GM19035 (cell line): ENCODE measurements around the gene PCNT.
"Not testable (repeated sequence)": the region's sequence is repeated elsewhere in the genome, so short reads cannot be mapped to it uniquely, and the experiment has no call there.

Source experiments
- ATAC-seq: cut with Tn5 transposase; IDR thresholded peaks from one replicate; pipeline ENCODE4 v1.9.1; 2021; ENCODE audit not compliant: unreplicated experiment

PCNT gene

GRCh38 chr21:46401186-46401910 is 77.4 kb downstream of the PCNT start:
- no peak for ATAC-seq

GRCh38 chr21:46402421-46402820 is 78.5 kb downstream of the PCNT start:
- no peak for ATAC-seq

GRCh38 chr21:46403234-46403811 is 79.4 kb downstream of the PCNT start:
- not testable (repeated sequence) for ATAC-seq

- no peak for ATAC-seq
These were observed 80.3 kb downstream of the PCNT start for GRCh38 chr21:46404306-46404705.

GRCh38 chr21:46406001-46406400 is 82.0 kb downstream of the PCNT start:
- ATAC-seq = no peak

GRCh38 chr21:46409641-46410406 is 85.9 kb downstream of the PCNT start:
- no peak for ATAC-seq

- no peak for ATAC-seq
These were observed 86.6 kb downstream of the PCNT start for GRCh38 chr21:46410516-46410915.

GRCh38 chr21:46411236-46411635 is 87.3 kb downstream of the PCNT start:
- ATAC-seq = no peak

- no peak for ATAC-seq
These were observed 87.7 kb downstream of the PCNT start for GRCh38 chr21:46411691-46412090.

- no peak for ATAC-seq
These were observed 88.8 kb downstream of the PCNT start for GRCh38 chr21:46412521-46413364.

GRCh38 chr21:46413365-46413696 is 89.4 kb downstream of the PCNT start:
- ATAC-seq = no peak

GRCh38 chr21:46414965-46415275 is 91.0 kb downstream of the PCNT start:
- no peak for ATAC-seq

GRCh38 chr21:46416551-46416950 is 92.6 kb downstream of the PCNT start:
- ATAC-seq = no peak

- no peak for ATAC-seq
These were observed 94.5 kb downstream of the PCNT start for GRCh38 chr21:46418265-46418946.

- ATAC-seq = no peak
These were observed 96.6 kb downstream of the PCNT start for GRCh38 chr21:46420241-46421190.

- no peak for ATAC-seq
These were observed 97.3 kb downstream of the PCNT start for GRCh38 chr21:46421191-46421750.

GRCh38 chr21:46421756-46422555 is 98.0 kb downstream of the PCNT start:
- ATAC-seq = no peak

- no peak for ATAC-seq
These were observed 98.8 kb downstream of the PCNT start for GRCh38 chr21:46422636-46423241.
